Inflammatory macrophage treated with lipopolysaccharide for 4 hours (primary cell): ENCODE measurements around the gene OR6B3.

Source experiments
- DNase-seq: peaks from one replicate; pipeline ENCODE4 v3.0.0-alpha.2; 2020

Gene OR6B3

DNA sequence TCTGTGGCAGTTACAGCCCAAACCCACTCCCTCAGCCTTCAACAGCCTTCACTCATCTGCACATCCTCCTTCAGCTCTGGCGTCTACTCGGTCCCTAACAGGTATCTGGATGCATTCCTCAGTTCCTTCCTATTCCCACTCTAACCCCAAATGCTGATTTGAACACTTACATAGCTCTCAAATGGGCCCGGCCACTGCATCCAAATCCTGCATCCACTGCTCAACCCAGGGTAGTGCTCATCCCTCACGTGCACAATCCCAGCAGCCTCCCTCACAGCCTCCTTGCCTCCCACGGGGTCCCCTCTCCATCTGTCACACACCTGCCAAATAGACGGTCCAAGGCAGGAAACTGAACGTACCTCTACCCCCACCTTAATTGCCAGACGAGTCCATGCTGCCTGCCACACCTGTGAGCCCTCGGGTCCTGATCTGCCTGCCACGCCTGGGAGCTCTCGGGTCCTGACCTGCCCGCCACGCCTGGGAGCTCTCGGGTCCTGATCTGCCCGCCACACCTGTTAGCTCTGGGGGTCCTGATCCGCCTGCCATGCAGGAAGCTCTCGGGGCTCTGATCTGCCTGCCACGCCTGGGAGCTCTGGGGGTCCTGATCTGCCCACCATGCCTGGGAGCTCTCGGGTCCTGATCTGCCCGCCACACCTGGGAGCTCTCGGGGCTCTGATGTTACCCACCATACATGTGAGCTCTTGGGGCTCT, 9.9 kb downstream of the OR6B3 start:
- DNase-seq = no peak

GRCh38 chr2:240042740-240043139, 10.6 kb downstream of the OR6B3 start:
- no peak for DNase-seq

- DNase-seq = no peak
Measured at GRCh38 chr2:240041363-240041762, 12.0 kb downstream of the OR6B3 start.

DNA sequence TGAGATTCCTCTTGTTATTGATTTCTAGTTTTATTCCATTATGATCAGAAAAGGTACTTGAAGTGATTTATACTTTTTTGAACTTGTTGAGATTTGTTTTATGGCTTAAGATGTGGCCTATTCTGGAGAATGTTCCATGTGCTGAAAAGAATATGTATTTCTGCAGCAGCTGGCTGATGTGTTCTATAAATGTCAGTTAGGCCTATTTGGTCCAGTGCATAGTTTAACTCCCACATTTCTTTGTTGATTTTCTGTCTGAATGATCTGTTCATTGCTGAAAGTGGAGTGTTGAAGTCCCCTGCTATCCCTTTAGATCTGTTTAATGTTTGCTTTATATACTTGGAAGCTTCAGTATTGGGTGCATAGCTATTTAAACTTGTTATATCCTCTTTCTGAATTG, 16.0 kb downstream of the OR6B3 start:
- no peak for DNase-seq

DNA sequence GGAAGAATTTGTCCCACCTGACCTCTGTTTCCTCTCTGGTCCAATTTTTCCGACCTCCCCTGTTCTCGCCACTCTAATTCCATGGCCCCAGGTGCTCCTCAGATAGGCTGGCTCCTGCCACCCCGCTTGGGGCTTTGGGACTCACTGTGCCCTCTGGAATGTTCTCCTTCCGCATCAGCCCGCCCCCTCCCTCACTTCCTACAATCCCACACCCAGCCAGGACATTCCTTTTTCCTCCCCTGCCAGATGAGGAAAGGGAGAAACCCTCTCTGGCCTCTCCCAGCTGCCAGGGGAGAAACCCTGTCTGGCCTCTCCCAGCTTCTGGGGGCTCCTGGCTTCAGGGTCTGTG, 20.0 kb downstream of the OR6B3 start:
- DNase-seq = no peak

DNA sequence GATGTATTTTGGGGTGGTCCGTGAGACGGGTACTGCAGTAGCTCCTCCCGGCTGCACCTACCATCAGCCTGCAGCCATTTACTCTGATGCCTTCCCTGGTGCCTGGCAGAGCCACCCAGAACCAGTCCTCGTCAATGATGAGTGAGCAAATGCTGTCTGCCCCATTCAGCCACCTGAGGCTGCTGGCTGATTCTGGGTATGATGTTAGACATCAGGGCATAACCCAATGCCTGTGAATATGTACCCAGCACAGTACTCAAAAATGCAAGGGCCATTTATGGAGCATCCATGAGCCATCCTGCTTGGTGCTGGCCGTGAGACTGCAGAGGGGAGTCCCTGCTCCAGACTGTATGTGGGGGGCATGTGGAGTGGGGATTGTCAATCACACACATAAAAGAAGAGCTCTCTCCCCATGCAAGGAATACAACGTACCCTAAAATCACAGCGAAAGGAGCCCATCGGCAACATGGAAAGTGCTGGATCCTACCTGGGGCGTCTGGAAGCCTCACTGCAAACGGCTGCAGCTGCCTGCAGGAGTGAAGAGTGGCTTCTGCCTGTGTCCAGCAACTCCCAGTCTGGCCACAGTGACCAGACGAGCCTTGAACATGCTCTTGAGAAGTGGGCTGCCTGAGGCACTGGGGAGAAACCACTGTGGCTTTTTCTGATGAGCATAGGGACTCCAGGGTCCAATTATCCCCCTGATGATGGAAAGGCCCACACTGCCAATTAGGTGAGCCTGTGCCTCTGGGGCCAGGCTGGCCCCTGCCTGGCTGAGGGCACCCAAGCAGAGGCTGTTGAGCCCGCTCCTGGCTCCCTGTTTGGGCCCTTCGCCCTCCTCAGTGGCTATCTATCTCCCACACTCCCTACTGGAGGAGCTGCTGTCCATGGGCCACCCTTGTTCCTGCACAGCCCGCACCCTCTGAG, 20.7 kb downstream of the OR6B3 start:
- DNase-seq = no peak

DNA sequence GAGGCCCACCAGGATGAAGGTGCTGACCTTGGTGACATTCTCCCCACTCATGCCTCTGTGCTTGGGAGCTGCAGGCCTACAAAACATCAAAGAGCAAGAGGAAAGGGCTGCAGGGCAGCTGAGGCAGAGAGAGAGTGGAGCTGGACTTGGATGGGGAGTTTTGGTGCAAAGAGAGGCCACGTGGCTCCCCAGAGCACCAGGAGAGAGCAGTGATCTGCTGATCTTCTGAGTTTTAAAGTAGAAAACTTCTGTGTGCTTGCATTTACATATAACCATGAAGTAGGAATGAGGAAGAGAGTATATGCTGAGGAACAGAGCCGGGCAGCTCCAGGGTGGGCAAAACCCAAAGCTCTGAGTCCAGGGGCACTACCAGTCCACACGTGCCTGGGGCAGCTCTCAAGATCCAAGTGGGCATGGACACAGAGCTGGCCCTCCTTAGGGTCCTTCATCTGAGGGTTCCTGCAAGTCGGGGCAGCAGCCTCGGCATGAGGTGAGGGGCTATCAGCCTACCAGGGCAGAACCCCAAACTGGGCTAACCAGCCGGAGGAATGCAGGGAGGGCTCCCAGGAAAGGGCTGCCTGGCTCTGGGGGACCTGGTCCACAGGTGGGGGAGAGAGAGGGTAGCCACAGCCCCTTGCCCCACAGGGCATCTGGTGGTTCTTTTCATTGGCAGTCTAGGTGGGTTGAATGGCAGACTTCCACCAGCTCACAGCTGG, 22.8 kb downstream of the OR6B3 start, which contains the start of gene OR6B2:
OR6B2 (minus strand) TSS at position 51 of the 716 bp plus-strand sequence; CDS start at position 51, 0 bp downstream.
- DNase-seq = no peak

GRCh38 chr2:240024766-240025165, 28.6 kb downstream of the OR6B3 start:
- DNase-seq = peak; percentile 5

- no peak for DNase-seq
Measured at GRCh38 chr2:240023792-240024191, 29.5 kb downstream of the OR6B3 start.

DNA sequence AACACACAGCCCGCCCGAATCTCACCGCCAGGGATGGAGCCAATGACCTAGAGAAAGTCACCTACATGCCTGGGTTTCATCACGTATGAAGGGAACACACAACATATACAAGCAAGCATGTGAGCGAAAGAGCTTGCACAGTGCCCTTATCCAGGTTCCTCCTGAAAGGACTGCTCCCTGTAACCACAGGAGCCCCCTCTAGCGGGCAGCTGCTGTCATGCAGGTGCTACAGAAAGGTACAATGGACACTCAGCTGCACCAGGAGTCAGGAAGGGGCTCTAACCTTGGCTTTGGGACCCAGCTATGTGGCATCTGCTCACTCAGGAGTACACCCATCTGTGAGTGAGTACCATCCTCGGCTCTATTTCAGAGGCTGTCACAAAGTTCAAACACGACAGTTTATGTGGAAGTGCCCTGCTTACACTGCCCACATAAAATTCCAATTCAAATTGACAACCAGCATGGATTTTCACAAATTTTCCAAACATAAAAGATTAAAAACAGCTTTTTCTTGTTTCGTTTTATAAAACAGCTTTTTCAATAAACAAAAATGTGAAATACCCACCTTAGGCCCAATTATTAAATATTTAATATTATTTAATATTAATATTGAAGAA, 31.7 kb downstream of the OR6B3 start:
- peak; percentile 59 for DNase-seq

GRCh38 chr2:240018071-240018750, 35.1 kb downstream of the OR6B3 start:
- no peak for DNase-seq

DNA sequence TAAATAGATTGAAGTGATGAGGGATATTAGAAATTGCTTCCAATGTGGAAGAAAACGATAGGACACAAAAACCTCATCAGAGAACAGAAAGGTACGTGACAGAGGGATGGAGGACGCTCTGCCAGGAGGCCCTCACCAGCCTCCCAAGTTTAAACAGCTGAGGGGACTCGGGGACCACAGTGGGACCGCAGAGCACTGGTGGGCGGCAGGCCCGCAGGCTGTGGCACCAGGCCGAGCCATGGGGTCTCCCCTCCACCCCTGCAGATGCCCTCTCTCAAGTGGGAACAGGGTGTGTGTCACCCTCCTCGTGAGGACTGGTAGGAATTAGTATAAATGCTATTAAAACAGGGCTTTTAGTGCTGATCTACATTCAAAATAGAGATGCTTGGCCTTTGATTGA, 39.0 kb downstream of the OR6B3 start:
- no peak for DNase-seq

DNA sequence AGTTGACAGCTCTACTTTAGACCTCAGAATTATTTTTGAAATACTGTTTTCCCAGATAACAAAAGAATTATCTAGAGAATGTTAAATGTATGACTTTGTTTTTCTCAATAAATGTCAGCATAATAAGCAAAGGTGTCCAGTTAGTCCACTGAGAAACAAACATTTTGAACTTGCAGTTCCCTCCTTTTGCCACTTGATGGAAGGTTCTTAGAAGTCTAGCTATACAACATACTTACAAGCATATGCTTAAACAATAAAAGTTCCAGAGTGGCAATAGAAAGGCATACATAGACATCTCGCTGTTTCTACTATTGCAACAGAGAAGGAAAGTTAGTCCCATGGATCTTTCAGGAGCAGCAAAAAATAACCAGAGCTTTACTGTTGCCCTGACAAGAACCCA, 40.0 kb downstream of the OR6B3 start:
- no peak for DNase-seq

DNA sequence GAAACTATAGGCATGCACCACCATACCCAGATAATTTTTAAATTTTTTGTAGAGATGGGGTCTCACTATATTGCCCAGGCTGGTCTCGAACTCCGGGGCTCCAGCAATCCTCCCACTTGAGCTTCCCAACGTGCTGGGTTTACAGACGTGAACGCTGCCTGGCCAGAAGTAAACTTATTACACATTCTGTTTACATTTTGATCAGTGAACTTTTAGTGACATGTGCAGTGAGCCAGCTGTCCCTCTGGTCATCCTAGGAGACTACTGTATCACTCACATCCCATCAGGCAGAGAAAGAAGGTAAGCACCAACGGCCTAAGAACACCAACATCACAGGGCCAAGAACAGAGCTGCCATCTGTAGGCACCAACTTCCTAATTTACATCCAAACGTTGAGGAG, 50.3 kb downstream of the OR6B3 start:
- no peak for DNase-seq

DNA sequence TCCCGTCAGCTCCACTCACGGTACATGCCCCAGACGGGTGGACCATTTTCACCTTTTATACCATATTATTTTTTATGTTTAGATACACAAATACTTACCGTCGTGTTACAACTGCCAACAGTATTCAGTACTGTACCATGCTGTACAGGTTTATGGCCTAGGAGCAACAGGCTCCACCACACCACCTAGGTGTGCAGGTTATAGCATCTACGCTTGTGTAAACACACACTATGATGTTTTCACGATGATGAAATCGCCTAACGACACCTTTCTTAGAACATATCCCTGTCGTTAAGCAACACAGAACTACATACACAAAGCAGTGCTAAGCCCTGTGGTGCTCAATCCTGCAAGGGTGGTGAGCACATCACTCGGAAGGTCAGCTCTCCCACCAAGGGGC, 52.6 kb downstream of the OR6B3 start:
- no peak for DNase-seq

- DNase-seq = no peak
Measured at GRCh38 chr2:239997686-239998409, 55.5 kb downstream of the OR6B3 start.
